Lung (tissue), 12 donors: ENCODE measurements around the gene GOT1. TPM values are rescaled to one million over a fixed set of nuclear protein-coding genes. Genes with fewer than 3 reads are reported as not detected.

Experiments used
- ATAC-seq: fragments of 200-7000 bp; cut with Tn5 transposase; one replicate; pipeline ENCODE4 v1.9.1; 2020; ENCODE audit warnings: moderate number of reproducible peaks; ENCODE audit not compliant: insufficient read depth, low FRiP score
- DNase-seq, 3 donors: peaks; one replicate each; pipeline ENCODE4 v3.0.0-alpha.2; 2013 to 2017
- H3K27ac ChIP-seq, 2 donors: one replicate each; pipeline ENCODE4 v1.5.1; 2013; ENCODE audit warnings: mild to moderate bottlenecking in 2 of 2, moderate library complexity in 2 of 2, control low read depth in 1 of 2, inconsistent platforms in 1 of 2, low read depth in 1 of 2, low read length in 1 of 2
- H3K27me3 ChIP-seq, 3 donors: one replicate each; pipeline ENCODE4 v1.5.1; 2013; ENCODE audit warnings: low read length in 2 of 3; ENCODE audit not compliant: control insufficient read depth in 3 of 3, insufficient read depth in 3 of 3
- H3K36me3 ChIP-seq, 4 donors: one replicate each; pipeline ENCODE4 v1.5.1; 2013; ENCODE audit warnings: low read length in 4 of 4, mild to moderate bottlenecking in 1 of 4, moderate library complexity in 1 of 4; ENCODE audit not compliant: control insufficient read depth in 4 of 4, insufficient read depth in 4 of 4
- H3K4me1 ChIP-seq, 5 donors: one replicate each; pipeline ENCODE4 v1.5.1; 2013; ENCODE audit warnings: low read length in 5 of 5, mild to moderate bottlenecking in 2 of 5, moderate library complexity in 1 of 5; ENCODE audit not compliant: control insufficient read depth in 5 of 5, insufficient read depth in 5 of 5
- H3K4me3 ChIP-seq: one replicate; pipeline ENCODE4 v1.5.1; 2013; ENCODE audit warnings: mild to moderate bottlenecking, control low read depth, moderate library complexity
- H3K9ac ChIP-seq, 2 donors: one replicate each; pipeline ENCODE4 v1.5.1; 2013; ENCODE audit warnings: low read length in 2 of 2, control low read depth in 1 of 2; ENCODE audit not compliant: insufficient read depth in 1 of 2
- H3K9me3 ChIP-seq, 4 donors: one replicate each; pipeline ENCODE4 v1.5.1; 2013; ENCODE audit warnings: low read length in 3 of 4, mild to moderate bottlenecking in 1 of 4, moderate library complexity in 1 of 4; ENCODE audit not compliant: control insufficient read depth in 4 of 4, insufficient read depth in 3 of 4
- WGBS, 2 donors: extraction: QIAGEN DNeasy Blood & Tissue Kit; methylation state at CpG; one replicate each; pipeline ENCODE4 v1.1.7; 2013; 5-methylcytosine and 5-hydroxymethylcytosine counted together
- polyA plus RNA-seq, 2 donors: library from polyadenylated mRNA; stranded (reverse); fragments of 200-250 nt; gene quantifications; one replicate each; pipeline ENCODE4 v1.2.1, GENCODE V29; 2013
- total RNA-seq, 2 donors: library from RNA; depleted of rRNA in 1 of 2; stranded (reverse); fragments of >200 nt in 1 of 2; gene quantifications; one replicate each; pipeline ENCODE4 v1.2.1, GENCODE V29; 2014 to 2021
- TF ChIP-seq, protein P1 (sequence below): IDR thresholded peaks from 2 replicates; pipeline ENCODE4 v1.5.1; 2012; ENCODE audit warnings: mild to moderate bottlenecking; ENCODE audit errors: control extremely low read depth, extremely low read depth
- donor health status: control.
- donor health status: control.
- donor health status: Bipolar disorder and iron deficiency.
- donor health status: healthy.
- donor health status: DM: yes; HTN: yes; CAD: no.

The GOT1 gene
- total and polyA plus RNA-seq, 4 donors: 14.6 to 35.3 (median 24.0) TPM

DNA sequence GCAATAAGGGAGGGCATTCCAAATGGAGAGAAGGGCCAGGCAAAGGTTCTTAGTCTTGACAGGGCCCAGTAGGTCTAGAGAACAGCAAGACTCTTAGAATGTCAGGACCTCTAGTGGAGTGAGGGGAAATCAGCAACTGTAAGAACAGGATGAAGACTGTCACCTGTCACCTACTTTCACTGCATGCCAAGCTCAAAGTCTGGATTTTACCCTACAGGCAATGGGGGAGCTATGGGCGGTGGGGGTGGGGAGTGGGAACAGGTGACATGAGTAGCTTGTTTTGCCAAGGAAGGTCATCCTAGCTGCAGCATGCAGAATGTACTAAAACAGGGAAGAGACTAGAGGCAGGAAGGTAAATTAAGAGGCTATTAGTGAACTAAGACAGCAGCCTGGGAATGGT, 18.3 kb downstream of the GOT1 start:
- 100% methylated on average over 1 of the region's 1 CpG for WGBS, 2 donors
- TF ChIP-seq, protein P1, sequence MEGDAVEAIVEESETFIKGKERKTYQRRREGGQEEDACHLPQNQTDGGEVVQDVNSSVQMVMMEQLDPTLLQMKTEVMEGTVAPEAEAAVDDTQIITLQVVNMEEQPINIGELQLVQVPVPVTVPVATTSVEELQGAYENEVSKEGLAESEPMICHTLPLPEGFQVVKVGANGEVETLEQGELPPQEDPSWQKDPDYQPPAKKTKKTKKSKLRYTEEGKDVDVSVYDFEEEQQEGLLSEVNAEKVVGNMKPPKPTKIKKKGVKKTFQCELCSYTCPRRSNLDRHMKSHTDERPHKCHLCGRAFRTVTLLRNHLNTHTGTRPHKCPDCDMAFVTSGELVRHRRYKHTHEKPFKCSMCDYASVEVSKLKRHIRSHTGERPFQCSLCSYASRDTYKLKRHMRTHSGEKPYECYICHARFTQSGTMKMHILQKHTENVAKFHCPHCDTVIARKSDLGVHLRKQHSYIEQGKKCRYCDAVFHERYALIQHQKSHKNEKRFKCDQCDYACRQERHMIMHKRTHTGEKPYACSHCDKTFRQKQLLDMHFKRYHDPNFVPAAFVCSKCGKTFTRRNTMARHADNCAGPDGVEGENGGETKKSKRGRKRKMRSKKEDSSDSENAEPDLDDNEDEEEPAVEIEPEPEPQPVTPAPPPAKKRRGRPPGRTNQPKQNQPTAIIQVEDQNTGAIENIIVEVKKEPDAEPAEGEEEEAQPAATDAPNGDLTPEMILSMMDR: no peak
- peaks cover 0 to 2% (median 0%) of the 10 kb centered on the region in 4 donors for H3K36me3 ChIP-seq
- no peaks in the 10 kb centered on the region for H3K9me3 ChIP-seq
- DNase-seq: no peak
- no peaks in the 10 kb centered on the region for H3K4me1 ChIP-seq
- H3K9ac ChIP-seq: no peak overlapping the region
- H3K4me3 ChIP-seq: no peak overlapping the region
- H3K27ac ChIP-seq: peak overlapping the region in 1 of 2 donors; percentile 71
- no peak for ATAC-seq
- no peaks in the 10 kb centered on the region for H3K27me3 ChIP-seq

DNA sequence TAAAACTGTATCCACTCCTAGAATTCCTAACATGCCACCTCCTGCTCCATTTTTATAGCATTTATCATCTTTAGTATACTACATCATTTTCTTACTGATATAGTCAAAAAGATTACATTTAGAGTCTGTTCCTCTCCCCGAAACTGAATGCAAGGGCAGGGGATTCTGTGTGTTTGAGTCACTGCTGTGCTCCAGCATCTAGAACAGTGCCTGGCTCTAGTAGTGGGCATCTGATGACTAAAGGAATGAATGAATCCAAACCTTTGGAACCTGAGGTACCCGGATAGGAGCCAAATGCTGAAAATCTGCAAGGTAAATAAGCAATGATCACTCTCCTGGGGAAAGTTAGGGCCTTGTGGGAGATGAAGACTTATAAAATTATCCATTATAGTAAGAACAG, 18.9 kb downstream of the GOT1 start:
- WGBS, 2 donors: 97% methylated on average over 2 of the region's 2 CpGs
- DNase-seq (no peak), ATAC-seq (no peak)
- no peaks in the 10 kb centered on the region for H3K4me1 ChIP-seq
- no peak overlapping the region for H3K4me3 ChIP-seq
- no peaks in the 10 kb centered on the region for H3K9me3 ChIP-seq
- H3K27me3 ChIP-seq: no peaks in the 10 kb centered on the region
- no peak overlapping the region for H3K9ac ChIP-seq
- peaks cover 0 to 6% (median 2%) of the 10 kb centered on the region in 4 donors for H3K36me3 ChIP-seq
- TF ChIP-seq, protein P1: no peak
- H3K27ac ChIP-seq: no peak overlapping the region

DNA sequence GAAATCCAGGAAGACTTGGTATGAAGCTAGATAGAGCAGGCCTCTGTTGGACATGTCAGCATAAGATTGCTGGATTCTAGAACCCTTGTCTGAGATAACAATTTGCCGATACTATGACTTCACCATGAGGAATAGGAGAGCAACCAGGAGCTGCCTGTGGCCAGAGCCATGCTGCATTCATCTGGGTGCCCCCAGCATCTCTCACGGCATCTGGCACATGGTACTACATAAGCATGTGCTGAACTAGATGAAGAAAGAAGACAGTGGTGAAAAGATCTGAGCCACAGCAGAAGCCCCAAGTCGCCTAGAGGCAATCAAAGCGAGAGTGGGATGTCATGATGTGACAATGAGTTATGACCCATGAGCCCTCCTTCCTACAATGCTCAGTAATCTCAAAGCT, 19.5 kb downstream of the GOT1 start:
- DNase-seq (no peak), ATAC-seq (no peak)
- Histone ChIP-seq H3K9ac (no peak overlapping the region), H3K4me1 (no peaks in the 10 kb centered on the region), H3K4me3 (no peak overlapping the region), H3K36me3 (peaks cover under 1 to 9% (median 7%) of the 10 kb centered on the region in 4 donors), H3K27me3 (no peaks in the 10 kb centered on the region), H3K9me3 (no peaks in the 10 kb centered on the region), H3K27ac (no peak overlapping the region)
- TF ChIP-seq, protein P1: no peak
- WGBS, 2 donors: 93 to 95% methylated on average over 4 of the region's 4 CpGs

DNA sequence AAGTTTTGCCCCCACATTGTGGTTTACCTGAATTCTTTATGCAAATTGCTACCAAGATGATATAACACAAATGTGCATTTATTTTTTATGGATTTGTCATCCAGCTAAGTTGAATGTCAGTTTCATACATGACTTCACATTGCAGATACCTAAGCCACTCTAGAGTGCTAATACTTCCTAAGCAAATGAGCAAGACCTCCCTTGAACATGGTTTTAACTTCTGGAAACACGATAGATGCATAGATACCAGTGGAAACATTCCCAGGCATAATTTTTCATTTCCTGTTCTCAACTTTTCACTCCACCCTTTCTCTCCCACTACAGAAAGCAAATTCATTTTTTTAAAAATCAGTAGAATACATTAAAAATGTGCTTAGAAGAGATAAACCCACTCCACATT, 20.3 kb downstream of the GOT1 start:
- peaks cover 3 to 12% (median 11%) of the 10 kb centered on the region in 4 donors for H3K36me3 ChIP-seq
- ATAC-seq: no peak
- DNase-seq: no peak
- no peak overlapping the region for H3K9ac ChIP-seq
- no peak overlapping the region for H3K27ac ChIP-seq
- no peak overlapping the region for H3K4me3 ChIP-seq
- H3K9me3 ChIP-seq: no peaks in the 10 kb centered on the region
- no peaks in the 10 kb centered on the region for H3K27me3 ChIP-seq
- TF ChIP-seq, protein P1: no peak
- 58 to 79% methylated on average over 1 of the region's 1 CpG for WGBS, 2 donors
- no peaks in the 10 kb centered on the region for H3K4me1 ChIP-seq
